OCI-LY1 (cell line): ENCODE measurements around the gene LAG3.
"Not testable (repeated sequence)": the region's sequence is repeated elsewhere in the genome, so short reads cannot be mapped to it uniquely, and the experiment has no call there.

Experiments used
- H2AFZ ChIP-seq: fragments of 200-600 bp; sonication (generic), shearing (Covaris generic); 2 replicates; pipeline ENCODE4 v1.6.0; 2014; ENCODE audit warnings: antibody characterized with exemption, mild to moderate bottlenecking, low read length
- H3F3A ChIP-seq: fragments of 200-600 bp; sonication (generic), shearing (Covaris generic); 2 replicates; pipeline ENCODE4 v1.6.0; 2014; ENCODE audit warnings: mild to moderate bottlenecking, antibody characterized with exemption, low read length, moderate library complexity; ENCODE audit not compliant: insufficient read depth
- H3K27ac ChIP-seq: fragments of 200-600 bp; sonication (generic); 2 replicates; pipeline ENCODE4 v1.5.1; 2014; ENCODE audit warnings: low read length, mixed run types, mild to moderate bottlenecking, low read depth; ENCODE audit not compliant: poor library complexity, severe bottlenecking
- H3K27me3 ChIP-seq: fragments of 200-600 bp; sonication (generic); 2 replicates; pipeline ENCODE4 v1.6.0; 2014; ENCODE audit warnings: antibody characterized with exemption, mild to moderate bottlenecking, low read length, moderate library complexity; ENCODE audit not compliant: insufficient read depth
- H3K36me3 ChIP-seq: fragments of 200-600 bp; sonication (generic); 2 replicates; pipeline ENCODE4 v1.6.1; 2014; ENCODE audit warnings: mild to moderate bottlenecking, antibody characterized with exemption, low read length, moderate library complexity, mixed read lengths; ENCODE audit not compliant: insufficient read depth
- H3K4me1 ChIP-seq: fragments of 200-600 bp; sonication (generic); 2 replicates; pipeline ENCODE4 v1.5.1; 2014; ENCODE audit warnings: mild to moderate bottlenecking, low read length, moderate library complexity; ENCODE audit not compliant: insufficient read depth, severe bottlenecking
- H3K4me2 ChIP-seq: fragments of 200-600 bp; sonication (generic), shearing (Covaris generic); 2 replicates; pipeline ENCODE4 v1.6.1; 2014; ENCODE audit warnings: low read length
- H3K4me3 ChIP-seq: fragments of 200-600 bp; sonication (generic); 2 replicates; pipeline ENCODE4 v1.5.1; 2014; ENCODE audit warnings: low read length, low read depth, mild to moderate bottlenecking, mixed read lengths; ENCODE audit not compliant: poor library complexity, severe bottlenecking
- H3K79me2 ChIP-seq: fragments of 200-600 bp; shearing (Covaris generic); 2 replicates; pipeline ENCODE4 v1.6.1; 2016; ENCODE audit warnings: mixed run types, low read length, mixed read lengths; ENCODE audit not compliant: insufficient read depth
- H3K9ac ChIP-seq: fragments of 200-600 bp; sonication (generic), shearing (Covaris generic); 2 replicates; pipeline ENCODE4 v1.6.1; 2014; ENCODE audit warnings: mild to moderate bottlenecking, low read length, mixed read lengths
- H3K9me2 ChIP-seq: fragments of 200-600 bp; sonication (generic), shearing (Covaris generic); 2 replicates; pipeline ENCODE4 v1.6.1; 2014; ENCODE audit warnings: low read depth, mild to moderate bottlenecking, low read length, mixed read lengths
- H3K9me3 ChIP-seq: fragments of 200-600 bp; shearing (Covaris generic); 2 replicates; pipeline ENCODE4 v1.6.1; 2014; ENCODE audit warnings: low read length, mixed read lengths
- H4K20me1 ChIP-seq: fragments of 200-600 bp; sonication (generic), shearing (Covaris generic); 2 replicates; pipeline ENCODE4 v1.6.0; 2016; ENCODE audit warnings: mild to moderate bottlenecking, low read length; ENCODE audit not compliant: insufficient read depth
- CTCF ChIP-seq: fragments of 200-600 bp; sonication (generic), shearing (Covaris generic); IDR thresholded peaks from 2 replicates; pipeline ENCODE4 v1.5.1; 2017; ENCODE audit warnings: mild to moderate bottlenecking, antibody characterized with exemption, low read length, moderate library complexity, mixed read lengths
- EZH2 ChIP-seq: fragments of 200-600 bp; sonication (generic), shearing (Covaris generic); IDR thresholded peaks from 2 replicates; pipeline ENCODE4 v1.8.0; 2017; ENCODE audit warnings: borderline replicate concordance, mixed run types, mild to moderate bottlenecking, antibody characterized with exemption, low read length, moderate library complexity, mixed read lengths

The LAG3 gene

GRCh38 chr12:6736754-6737153 lies 35.6 kb upstream of the LAG3 start:
- Histone ChIP-seq H3K4me3 (no peak overlapping the region), H3K4me2 (no peak overlapping the region), H3K79me2 (no peaks in the 10 kb centered on the region), H4K20me1 (no peaks in the 10 kb centered on the region), H3K27me3 (no peaks in the 10 kb centered on the region), H3K9me2 (no peaks in the 10 kb centered on the region), H3K9me3 (no peaks in the 10 kb centered on the region), H2AFZ (no peak overlapping the region), H3K27ac (no peak overlapping the region), H3K4me1 (no peaks in the 10 kb centered on the region), H3K9ac (no peak overlapping the region), H3K36me3 (no peaks in the 10 kb centered on the region), H3F3A (no peaks in the 10 kb centered on the region)
- no peak for TF ChIP-seq EZH2
- TF ChIP-seq CTCF: no peak

GRCh38 chr12:6742080-6742479 lies 30.2 kb upstream of the LAG3 start:
- H3K27me3 ChIP-seq, H3K4me2 ChIP-seq, H3F3A ChIP-seq, H3K9me2 ChIP-seq, H2AFZ ChIP-seq, H3K4me3 ChIP-seq, H3K9me3 ChIP-seq, H3K79me2 ChIP-seq, H3K9ac ChIP-seq, H3K4me1 ChIP-seq, H3K27ac ChIP-seq, H4K20me1 ChIP-seq: not testable (repeated sequence)
- peaks cover 20% of the 10 kb centered on the region for H3K36me3 ChIP-seq

GRCh38 chr12:6742834-6743233 lies 29.5 kb upstream of the LAG3 start:
- no peaks in the 10 kb centered on the region for H3K9me2 ChIP-seq
- no peak overlapping the region for H2AFZ ChIP-seq
- H3K27me3 ChIP-seq: no peaks in the 10 kb centered on the region
- H3K27ac ChIP-seq: no peak overlapping the region
- no peak overlapping the region for H3K4me3 ChIP-seq
- no peaks in the 10 kb centered on the region for H3K79me2 ChIP-seq
- no peak overlapping the region for H3K4me2 ChIP-seq
- peaks cover 9% of the 10 kb centered on the region; the same call in 1 of the 2 replicates for H3K9me3 ChIP-seq
- H3K9ac ChIP-seq: no peak overlapping the region
- no peaks in the 10 kb centered on the region for H4K20me1 ChIP-seq
- no peaks in the 10 kb centered on the region for H3F3A ChIP-seq
- no peak for TF ChIP-seq EZH2
- no peak for TF ChIP-seq CTCF
- H3K36me3 ChIP-seq: peaks cover 28% of the 10 kb centered on the region
- H3K4me1 ChIP-seq: peaks cover 8% of the 10 kb centered on the region

GRCh38 chr12:6743300-6743699 lies 29.0 kb upstream of the LAG3 start:
- not testable (repeated sequence) for H3K9me3 ChIP-seq, H2AFZ ChIP-seq, H3K4me1 ChIP-seq, H3K4me3 ChIP-seq, H3K27me3 ChIP-seq, H3F3A ChIP-seq, H4K20me1 ChIP-seq, H3K79me2 ChIP-seq, H3K9me2 ChIP-seq, H3K4me2 ChIP-seq, H3K27ac ChIP-seq, H3K9ac ChIP-seq
- peaks cover 32% of the 10 kb centered on the region for H3K36me3 ChIP-seq
